SK-N-SH treated with all-trans-retinoic acid at 6 μM for 48 hours (cell line): ENCODE measurements around the gene AXIN1.

Source experiments
- ATAC-seq: fragments of 200-7000 bp; cut with Tn5 transposase; 3 replicates; pipeline ENCODE4 v1.9.1; 2020; ENCODE audit warnings: mild to moderate bottlenecking, moderate library complexity
- ARNTL ChIP-seq: fragments of 450-650 bp; formaldehyde crosslinking; IDR thresholded peaks from 2 replicates; pipeline ENCODE4 v1.5.0; 2020; ENCODE audit warnings: low read depth, mild to moderate bottlenecking, moderate library complexity, borderline replicate concordance
- CSDC2 ChIP-seq: fragments of 250-450 bp; sonication (Bioruptor Pico); IDR thresholded peaks from 2 replicates; pipeline ENCODE4 v1.5.0; 2020; ENCODE audit warnings: mild to moderate bottlenecking, moderate library complexity
- CSRNP3 ChIP-seq: fragments of 250-450 bp; sonication (Bioruptor Pico); IDR thresholded peaks from 2 replicates; pipeline ENCODE4 v1.5.1; 2021; ENCODE audit warnings: mild to moderate bottlenecking, moderate library complexity
- ESRRG ChIP-seq: fragments of 250-450 bp; sonication (Bioruptor Pico); IDR thresholded peaks from 2 replicates; pipeline ENCODE4 v1.6.1; 2021; ENCODE audit warnings: mild to moderate bottlenecking
- GLIS3 ChIP-seq: fragments of 250-450 bp; sonication (Bioruptor Pico); IDR thresholded peaks from 2 replicates; pipeline ENCODE4 v1.5.0; 2020; ENCODE audit warnings: mild to moderate bottlenecking, moderate library complexity
- ISL1 ChIP-seq: fragments of 250-450 bp; sonication (Bioruptor Pico); IDR thresholded peaks from 2 replicates; pipeline ENCODE4 v2.1.2; 2022; ENCODE audit warnings: mild to moderate bottlenecking, moderate library complexity
- OSR1 ChIP-seq: fragments of 250-450 bp; sonication (Bioruptor Pico); IDR thresholded peaks from 2 replicates; pipeline ENCODE4 v1.8.0; 2022; ENCODE audit warnings: moderate library complexity, mild to moderate bottlenecking, inconsistent platforms
- POU6F1 ChIP-seq: fragments of 250-450 bp; sonication (Bioruptor Pico); IDR thresholded peaks from 2 replicates; pipeline ENCODE4 v1.8.0; 2021; ENCODE audit warnings: low read depth, mild to moderate bottlenecking, moderate library complexity, borderline replicate concordance
- RARB ChIP-seq: fragments of 250-450 bp; sonication (Bioruptor Pico); IDR thresholded peaks from 2 replicates; pipeline ENCODE4 v1.8.0; 2021; ENCODE audit warnings: mild to moderate bottlenecking, moderate library complexity
- SNAI2 ChIP-seq: fragments of 250-450 bp; sonication (Bioruptor Pico); IDR thresholded peaks from 2 replicates; pipeline ENCODE4 v1.5.0; 2020; ENCODE audit warnings: mild to moderate bottlenecking, moderate library complexity
- TSHZ2 ChIP-seq: fragments of 250-450 bp; sonication (Bioruptor Pico); IDR thresholded peaks from 2 replicates; pipeline ENCODE4 v1.5.0; 2020; ENCODE audit warnings: mild to moderate bottlenecking, moderate library complexity
- ZC3H10 ChIP-seq: fragments of 250-450 bp; sonication (Bioruptor Pico); IDR thresholded peaks from 2 replicates; pipeline ENCODE4 v1.5.1; 2021; ENCODE audit warnings: mild to moderate bottlenecking, moderate library complexity
- ZFP3 ChIP-seq: fragments of 250-450 bp; sonication (Bioruptor Pico); IDR thresholded peaks from 2 replicates; pipeline ENCODE4 v1.5.0; 2020; ENCODE audit warnings: mild to moderate bottlenecking, moderate library complexity
- ZFP30 ChIP-seq: fragments of 450-650 bp; formaldehyde crosslinking; IDR thresholded peaks from 2 replicates; pipeline ENCODE4 v1.5.0; 2022; ENCODE audit warnings: mild to moderate bottlenecking, moderate library complexity
- ZNF565 ChIP-seq: fragments of 450-650 bp; formaldehyde crosslinking; conservative IDR thresholded peaks from 2 replicates; pipeline ENCODE4 v1.5.0; 2020; ENCODE audit warnings: low read depth, mild to moderate bottlenecking, moderate library complexity
- ZNF70 ChIP-seq: fragments of 450-650 bp; formaldehyde crosslinking; IDR thresholded peaks from 2 replicates; pipeline ENCODE4 v1.5.0; 2020; ENCODE audit warnings: mild to moderate bottlenecking, moderate library complexity
- ZNF8 ChIP-seq: fragments of 450-650 bp; formaldehyde crosslinking; IDR thresholded peaks from 2 replicates; pipeline ENCODE4 v1.5.0; 2020; ENCODE audit warnings: mild to moderate bottlenecking, moderate library complexity
- TF ChIP-seq, protein P1 (sequence below): fragments of 250-450 bp; sonication (Bioruptor Pico); IDR thresholded peaks from 2 replicates; pipeline ENCODE4 v1.8.0; 2020; ENCODE audit warnings: mild to moderate bottlenecking, moderate library complexity, borderline replicate concordance
- TF ChIP-seq, protein P2 (sequence below): fragments of 250-450 bp; sonication (Bioruptor Pico); IDR thresholded peaks from 2 replicates; pipeline ENCODE4 v1.5.1; 2020; ENCODE audit warnings: low read depth, mild to moderate bottlenecking, moderate library complexity

AXIN1 gene

DNA sequence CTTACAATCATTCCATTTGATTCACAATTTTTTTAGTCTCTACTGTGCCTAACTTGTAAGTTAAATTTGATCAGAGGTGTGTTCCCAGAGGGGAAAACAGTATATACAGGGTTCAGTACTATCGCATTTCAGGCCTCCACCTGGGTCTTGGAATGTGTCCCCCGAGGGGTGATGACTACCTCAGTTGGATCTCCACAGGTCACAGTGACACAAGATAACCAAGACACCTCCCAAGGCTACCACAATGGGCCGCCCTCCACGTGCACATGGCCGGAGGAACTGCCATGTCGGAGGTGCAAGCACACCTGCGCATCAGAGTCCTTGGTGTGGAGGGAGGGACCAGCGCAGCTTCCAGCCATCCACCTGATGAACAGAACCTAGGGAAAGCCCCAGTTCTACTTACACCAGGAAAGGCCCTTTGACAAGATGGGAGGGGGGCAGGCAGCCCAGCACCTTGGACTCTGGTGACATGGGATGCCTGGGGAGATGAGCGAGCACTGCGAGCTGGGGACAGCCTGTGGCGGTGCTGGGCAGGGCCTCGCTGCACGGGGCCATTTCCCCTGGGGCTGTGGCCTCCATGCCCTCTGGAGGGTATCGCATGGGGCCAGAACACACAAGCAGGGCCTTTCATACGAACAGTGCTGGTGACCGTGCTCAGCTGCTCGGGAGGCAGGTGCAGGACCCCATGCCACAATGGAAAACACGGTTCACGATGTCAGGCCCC, 35.6 kb downstream of the AXIN1 start:
- TF ChIP-seq, protein P1, sequence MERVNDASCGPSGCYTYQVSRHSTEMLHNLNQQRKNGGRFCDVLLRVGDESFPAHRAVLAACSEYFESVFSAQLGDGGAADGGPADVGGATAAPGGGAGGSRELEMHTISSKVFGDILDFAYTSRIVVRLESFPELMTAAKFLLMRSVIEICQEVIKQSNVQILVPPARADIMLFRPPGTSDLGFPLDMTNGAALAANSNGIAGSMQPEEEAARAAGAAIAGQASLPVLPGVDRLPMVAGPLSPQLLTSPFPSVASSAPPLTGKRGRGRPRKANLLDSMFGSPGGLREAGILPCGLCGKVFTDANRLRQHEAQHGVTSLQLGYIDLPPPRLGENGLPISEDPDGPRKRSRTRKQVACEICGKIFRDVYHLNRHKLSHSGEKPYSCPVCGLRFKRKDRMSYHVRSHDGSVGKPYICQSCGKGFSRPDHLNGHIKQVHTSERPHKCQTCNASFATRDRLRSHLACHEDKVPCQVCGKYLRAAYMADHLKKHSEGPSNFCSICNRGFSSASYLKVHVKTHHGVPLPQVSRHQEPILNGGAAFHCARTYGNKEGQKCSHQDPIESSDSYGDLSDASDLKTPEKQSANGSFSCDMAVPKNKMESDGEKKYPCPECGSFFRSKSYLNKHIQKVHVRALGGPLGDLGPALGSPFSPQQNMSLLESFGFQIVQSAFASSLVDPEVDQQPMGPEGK: no peak
- TF ChIP-seq ZNF70 (CRISPR knock-in tag) (no peak), ZC3H10 (CRISPR knock-in tag) (no peak), ZNF8 (CRISPR knock-in tag) (no peak), ZNF565 (CRISPR knock-in tag) (no peak), ISL1 (CRISPR knock-in tag) (no peak), TSHZ2 (CRISPR knock-in tag) (no peak), RARB (CRISPR knock-in tag) (no peak), SNAI2 (no peak)
- TF ChIP-seq, protein P2, sequence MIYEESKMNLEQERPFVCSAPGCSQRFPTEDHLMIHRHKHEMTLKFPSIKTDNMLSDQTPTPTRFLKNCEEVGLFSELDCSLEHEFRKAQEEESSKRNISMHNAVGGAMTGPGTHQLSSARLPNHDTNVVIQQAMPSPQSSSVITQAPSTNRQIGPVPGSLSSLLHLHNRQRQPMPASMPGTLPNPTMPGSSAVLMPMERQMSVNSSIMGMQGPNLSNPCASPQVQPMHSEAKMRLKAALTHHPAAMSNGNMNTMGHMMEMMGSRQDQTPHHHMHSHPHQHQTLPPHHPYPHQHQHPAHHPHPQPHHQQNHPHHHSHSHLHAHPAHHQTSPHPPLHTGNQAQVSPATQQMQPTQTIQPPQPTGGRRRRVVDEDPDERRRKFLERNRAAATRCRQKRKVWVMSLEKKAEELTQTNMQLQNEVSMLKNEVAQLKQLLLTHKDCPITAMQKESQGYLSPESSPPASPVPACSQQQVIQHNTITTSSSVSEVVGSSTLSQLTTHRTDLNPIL (CRISPR knock-in tag): no peak
- no peak for ATAC-seq

DNA sequence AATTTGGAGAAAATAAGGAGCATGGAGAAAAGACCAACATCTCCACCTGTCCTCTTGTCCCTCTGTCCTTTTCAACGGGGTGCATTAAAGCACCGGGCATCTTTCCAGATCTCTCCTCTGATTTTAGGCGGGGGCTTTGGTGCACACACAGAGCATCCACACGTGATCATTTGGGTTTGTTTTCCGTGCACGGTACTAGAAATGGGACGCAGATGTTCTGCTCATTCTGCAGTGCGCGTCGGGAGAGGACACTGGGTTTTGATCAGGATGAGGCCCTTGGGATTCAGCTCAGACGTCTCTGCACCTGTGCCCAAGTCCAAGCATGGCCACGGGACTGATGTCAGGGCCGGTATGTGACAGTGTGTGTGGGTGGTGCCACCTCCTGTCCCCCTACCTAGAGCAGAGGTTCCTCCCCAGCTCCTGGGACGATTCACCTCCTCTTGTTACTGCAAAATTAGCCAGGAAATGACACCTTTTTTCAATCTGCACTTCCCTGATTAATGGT, 37.7 kb downstream of the AXIN1 start:
- TF ChIP-seq SNAI2 (no peak), ESRRG (CRISPR knock-in tag) (no peak), POU6F1 (no peak), ZFP30 (CRISPR knock-in tag) (no peak), ZNF70 (CRISPR knock-in tag) (no peak), CSDC2 (CRISPR knock-in tag) (no peak)
- TF ChIP-seq, protein P1: no peak
- no peak for ATAC-seq

DNA sequence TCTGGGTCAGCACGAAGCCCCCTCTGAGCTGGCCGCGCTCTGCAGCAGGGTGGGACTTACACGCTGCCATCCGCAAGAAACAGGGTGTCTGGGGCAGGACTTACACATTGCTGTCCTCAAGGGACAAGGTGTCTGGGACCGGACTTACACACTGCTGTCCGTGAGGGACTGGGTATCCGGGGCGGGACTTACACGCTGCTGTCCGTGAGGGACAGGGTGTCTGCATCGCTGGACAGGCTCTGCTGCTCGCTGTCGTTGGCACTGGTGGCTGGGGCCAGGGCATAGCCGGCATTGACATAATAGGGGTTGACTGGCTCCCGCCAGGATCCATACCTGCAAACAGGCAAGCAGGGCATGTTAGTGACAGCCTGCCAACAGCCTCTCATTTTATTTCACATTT, 38.2 kb downstream of the AXIN1 start:
- no peak for ATAC-seq
- TF ChIP-seq GLIS3 (CRISPR knock-in tag) (no peak), OSR1 (CRISPR knock-in tag) (no peak), POU6F1 (no peak), ESRRG (CRISPR knock-in tag) (no peak), RARB (CRISPR knock-in tag) (no peak), CSRNP3 (CRISPR knock-in tag) (no peak), ZFP30 (CRISPR knock-in tag) (no peak), ZFP3 (no peak), ARNTL (CRISPR knock-in tag) (no peak), TSHZ2 (CRISPR knock-in tag) (no peak)
- TF ChIP-seq, protein P2 (CRISPR knock-in tag): no peak
